HG03097 (cell line): ENCODE data around the gene TMEM115.

Source experiments
- ATAC-seq: cut with Tn5 transposase; IDR thresholded peaks from one replicate; pipeline ENCODE4 v1.9.1; 2021; ENCODE audit not compliant: unreplicated experiment, low FRiP score

The TMEM115 gene

DNA sequence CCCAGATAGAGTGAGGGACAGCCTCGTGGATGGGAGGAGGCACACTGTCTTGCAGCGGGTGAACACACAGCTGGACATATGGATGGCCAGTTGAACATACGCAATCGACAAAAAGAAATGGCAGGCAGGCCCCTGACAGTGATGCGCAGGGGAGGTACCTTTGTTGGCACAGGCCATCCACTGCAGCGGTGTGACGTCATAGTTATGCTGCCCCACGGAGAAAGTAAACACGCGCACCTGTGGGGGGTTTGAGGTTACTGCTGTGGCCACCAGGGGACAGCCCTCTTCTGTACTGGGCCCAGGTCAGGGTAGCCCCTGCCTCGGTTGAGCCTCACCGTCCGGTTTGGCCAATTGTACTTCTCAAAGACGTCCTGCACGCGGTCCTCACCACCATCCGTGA lies 19.4 kb upstream of the TMEM115 start:
- ATAC-seq: no peak

DNA sequence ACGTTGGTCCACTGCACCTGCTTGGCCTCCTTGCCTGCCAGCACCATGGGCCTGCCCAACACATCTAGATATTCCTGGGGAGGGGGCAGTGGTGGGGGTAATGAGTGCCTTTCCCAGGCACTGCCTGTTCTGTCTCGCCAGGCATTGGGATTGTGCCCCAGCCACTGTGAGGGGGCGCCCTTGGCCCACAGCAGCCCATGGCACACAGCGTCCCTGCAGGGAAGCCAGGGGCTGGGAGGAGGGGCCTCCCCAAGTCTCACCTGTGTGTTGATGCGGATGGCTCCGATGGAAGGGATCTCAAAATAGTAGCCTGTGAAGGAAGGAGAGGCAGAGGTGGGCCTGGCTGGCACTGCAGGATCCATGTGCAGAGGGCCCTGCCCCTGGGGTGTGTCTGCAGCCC lies 18.7 kb upstream of the TMEM115 start:
- no peak for ATAC-seq

DNA sequence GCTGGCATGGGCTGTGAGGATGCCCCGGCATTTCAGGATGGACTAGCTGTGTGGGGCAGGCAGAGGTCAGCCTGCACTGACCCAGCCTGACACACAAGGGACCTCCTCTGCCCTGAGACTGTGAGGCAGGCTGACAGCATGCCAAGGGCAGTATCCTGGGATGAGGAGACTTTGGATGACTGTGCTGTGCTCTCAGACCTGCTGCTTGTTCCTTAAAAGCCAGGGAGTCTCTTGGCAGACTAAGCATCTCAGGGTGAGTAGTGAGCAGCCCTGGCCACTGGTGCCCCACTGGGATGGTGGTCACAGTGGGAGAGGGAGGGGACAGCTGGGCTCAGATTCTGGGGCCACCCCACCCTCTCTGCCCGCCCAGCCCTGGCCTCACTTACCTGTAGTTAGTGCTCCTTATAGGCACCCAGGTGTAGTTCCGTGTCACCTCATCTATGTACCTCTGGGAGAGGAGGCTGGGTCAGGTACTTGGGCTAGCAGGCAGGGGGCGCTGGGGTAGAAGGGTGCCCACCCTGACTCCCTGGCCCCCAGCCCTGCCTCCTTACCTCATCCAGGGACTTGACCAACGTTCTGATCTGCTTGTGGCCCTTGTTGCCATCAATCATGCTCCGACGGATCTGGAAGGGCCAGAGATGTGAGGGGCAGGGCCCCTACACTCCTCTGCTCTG lies 16.1 kb upstream of the TMEM115 start:
- ATAC-seq: no peak

DNA sequence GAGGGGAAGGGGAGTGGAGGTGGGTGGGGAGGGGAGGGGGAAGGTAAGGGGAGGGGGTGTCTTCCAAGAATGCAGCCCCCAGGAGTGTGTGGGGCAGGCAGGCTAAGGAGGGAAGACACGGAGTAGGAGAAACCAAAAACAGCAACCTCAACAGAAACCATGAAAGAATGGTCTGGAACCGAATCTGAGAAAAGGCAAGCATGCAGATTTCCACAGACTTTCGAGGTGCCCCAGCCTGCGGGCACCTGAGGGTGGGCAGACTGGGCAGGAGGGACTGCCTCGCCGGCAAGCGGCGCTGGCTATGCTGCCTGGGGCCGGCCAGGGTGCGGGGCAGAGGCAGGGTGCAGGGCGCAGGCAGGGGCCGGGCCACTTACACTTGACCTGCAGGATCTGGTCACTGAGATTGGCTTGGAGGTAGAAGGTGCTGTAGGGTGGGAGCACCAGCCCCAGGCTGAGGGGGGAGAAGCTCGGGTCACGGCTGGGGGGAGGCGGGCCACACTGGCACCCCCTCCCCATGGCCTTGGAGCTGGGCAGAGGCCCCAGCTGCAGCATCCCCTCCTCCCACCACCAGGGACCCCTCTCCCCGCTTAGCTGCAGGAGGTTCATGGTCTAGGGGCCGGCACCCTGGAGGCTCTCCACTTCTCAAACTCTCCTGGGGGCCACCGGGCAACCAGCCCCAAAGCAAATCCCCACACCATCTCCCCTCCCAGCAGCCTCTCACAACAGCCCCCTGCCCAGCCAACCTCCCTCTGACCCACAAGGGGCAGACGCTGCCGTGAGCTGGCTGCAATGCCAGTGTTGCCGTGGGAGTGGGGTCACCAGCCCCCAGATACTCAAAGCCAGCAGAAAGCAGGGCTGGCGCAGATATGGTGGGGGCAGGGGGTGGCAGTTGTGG lies 15.3 kb upstream of the TMEM115 start:
- ATAC-seq: no peak

DNA sequence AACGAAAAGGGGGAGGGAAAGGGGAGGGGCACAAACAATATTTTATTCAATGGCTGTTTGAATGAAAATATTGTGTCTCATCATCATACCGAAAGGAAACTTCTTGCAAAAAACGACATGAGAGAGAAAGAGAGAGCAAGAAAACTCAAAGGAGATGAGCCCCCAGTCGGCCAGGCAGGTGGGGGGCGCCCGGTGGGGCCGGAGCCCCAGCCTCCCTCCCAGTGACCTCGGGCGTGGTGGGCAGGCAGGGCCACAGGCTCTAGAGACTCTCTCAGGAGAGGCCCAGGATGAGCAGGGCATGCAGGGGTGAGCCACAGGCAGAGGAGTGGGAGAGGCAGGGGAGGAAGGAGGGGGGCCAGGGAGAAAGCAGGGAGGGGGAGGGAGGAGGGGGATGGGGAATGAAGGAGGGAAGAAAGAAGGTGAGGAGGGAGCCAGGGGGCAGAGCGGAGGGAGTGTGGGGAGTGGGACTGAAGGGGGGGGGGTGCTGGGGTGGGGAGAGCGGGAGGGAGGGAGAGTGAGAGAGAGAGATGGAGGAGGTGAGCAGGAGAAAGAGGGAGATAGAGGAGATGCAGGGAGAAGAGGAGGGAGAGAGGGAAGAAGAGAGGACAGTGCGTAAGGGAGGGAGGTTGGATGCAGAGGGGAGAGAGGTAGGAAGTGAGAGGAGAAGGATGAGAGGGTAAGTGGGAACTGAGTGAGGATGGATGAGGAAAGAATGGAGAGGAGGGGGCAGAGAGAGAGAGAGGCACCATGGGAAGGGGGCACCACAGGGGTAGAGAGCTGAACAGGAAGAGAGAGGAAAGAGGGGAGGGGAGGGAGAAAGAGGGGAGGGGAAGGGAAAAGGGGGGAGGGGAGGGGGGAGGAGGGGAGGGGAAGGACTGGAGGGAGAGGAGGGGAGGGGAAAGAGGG lies 14.1 kb upstream of the TMEM115 start:
- no peak for ATAC-seq

DNA sequence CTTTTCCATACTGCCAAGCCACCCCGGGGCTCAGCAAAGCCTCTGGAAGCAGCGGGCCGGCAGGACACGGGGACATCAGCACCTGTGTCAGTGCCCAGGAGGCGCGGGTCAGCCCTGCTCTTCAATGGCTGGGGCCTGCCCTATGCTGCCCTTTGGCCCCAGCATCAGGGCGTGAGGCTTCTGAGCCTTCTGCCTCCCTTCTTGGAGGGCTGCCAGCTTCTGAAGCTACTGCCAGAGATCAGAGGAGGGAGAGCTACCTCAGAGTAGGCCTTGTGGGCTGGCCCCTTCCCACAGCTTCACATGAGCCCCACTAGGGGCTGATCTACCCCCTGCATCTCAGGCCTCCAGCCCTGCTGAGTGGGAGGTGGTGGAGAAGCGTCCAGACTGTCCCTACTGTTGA lies 13.0 kb upstream of the TMEM115 start:
- no peak for ATAC-seq

DNA sequence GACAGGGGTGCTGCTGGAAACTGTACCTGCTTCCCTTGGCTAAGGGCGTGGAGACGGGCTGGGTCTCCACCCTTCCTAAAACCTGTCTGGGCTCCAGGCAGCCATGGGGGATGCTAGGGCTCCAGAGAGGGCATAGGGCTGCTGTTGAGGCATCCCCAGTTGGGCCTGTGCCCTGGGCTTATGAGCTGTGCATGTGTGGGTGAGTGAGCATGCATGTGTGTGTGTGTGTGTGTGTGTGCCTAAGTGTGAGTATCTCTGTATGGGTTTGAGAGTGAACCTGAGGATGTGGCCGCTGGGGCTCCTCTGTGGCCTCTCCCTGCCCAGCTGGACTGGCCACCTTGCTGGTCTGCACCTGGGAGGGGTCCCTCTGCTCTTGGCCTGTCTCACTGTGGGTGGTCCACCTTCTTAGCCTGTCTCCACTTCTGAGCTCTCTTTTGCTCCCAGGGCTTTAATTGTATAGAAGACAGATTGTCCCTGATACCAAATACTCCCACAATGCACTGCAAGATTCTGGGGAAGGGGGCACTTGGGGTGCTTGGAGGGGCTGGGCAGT lies 11.9 kb upstream of the TMEM115 start:
- no peak for ATAC-seq

DNA sequence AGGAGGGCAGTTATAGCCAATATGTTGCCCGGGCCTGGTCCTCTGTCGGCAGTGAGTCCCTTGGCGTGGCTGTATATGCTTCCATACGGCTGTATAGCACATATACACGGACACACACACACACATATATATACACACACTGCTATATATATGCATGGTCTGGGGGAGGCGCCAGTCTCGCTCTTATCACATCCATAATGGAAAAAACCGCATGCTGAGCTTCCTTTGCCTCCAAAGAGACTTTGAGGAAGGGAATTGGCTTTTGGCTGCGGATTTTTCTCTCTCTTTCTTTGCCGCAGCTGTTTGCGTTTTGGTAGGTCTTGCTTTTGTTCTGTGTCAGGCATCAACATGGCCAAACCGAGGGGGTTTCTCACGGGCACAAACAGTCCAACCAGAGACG lies 11.3 kb upstream of the TMEM115 start:
- ATAC-seq: no peak

DNA sequence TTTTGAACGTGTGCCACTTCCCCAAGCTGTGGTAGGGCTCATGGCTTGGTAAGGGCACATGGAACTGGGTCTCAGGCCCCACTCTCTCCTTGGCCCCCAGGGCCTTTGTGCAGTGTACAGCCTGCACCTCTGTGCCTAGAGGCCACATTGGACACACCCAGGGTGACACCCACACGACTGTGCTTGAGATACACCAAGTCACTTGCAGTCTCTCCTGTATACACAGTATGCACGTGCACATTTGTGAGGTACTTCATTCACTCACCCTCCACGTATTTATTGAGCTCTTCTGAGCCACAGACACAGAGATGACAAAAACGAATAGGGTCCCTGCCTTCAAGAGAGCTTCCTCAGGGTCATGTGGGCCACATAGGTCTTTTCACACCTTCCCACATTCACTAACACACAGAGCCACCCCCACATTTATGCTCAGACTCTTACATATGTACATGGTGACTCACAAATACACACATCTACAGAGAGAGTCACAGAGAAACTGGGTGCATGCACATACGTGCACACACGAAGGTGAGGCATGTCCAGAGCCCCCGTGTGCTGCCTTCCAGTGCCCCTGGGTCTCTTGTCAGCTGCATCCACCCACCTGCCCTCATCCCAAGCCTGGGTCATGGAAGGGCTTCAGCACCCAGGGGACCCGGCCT lies 9.8 kb upstream of the TMEM115 start:
- no peak for ATAC-seq

DNA sequence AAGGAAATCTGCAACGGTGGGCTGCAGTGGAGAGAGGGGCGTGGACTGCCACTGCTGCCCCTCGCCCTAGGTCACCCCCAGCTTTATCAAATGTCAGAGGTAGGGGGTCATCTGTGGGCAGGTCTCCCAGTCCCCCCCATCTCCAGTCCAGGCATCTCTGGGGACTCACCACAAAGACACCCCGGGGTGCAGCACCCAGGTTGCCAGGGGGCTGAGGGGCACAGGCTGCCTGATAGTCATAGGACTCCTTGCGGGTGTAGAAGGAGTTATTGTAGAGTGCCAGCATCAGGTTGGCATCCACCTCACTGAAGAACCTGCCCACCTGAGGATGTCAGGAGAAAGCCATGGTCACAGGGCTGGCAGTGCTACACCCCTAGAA lies 6.5 kb upstream of the TMEM115 start:
- ATAC-seq: no peak

DNA sequence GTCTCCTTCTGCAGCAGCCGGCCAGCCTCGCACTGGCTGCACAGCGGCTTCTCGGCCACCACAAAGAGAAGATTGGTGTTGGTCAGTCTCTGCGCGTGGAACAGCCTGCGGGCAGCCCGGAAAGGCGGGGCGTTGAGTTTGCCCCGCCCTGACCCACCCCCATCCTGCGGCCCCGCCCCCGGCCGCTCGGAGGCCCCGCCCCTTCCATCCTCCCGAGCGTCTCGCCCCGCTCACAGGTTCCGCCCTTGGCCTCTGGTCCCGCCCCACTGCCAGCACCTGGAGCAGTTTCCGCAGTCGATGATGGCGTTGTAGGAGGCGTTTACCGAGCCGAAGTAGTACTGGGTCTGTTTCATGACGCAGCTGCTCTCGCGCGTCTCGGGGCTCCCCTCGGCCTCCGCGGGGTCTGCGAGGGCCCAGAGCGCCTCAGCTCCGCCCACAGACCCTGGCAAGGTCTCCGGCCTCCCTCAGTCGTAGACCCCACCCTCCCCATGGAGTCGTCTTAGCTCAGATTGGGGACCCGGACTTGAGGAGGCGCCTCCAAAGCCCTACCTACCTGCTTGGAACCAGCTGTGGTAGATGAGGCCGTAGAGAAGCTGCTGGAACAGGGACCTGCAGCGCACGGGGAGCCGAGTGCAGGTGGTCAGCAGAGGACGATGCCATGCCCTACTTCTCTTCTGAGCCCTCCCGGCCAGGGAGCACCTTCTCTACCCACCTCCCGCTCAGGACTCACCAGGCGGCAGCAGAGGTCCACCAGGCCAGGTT lies 5.9 kb upstream of the TMEM115 start:
- peak; percentile 72 for ATAC-seq

DNA sequence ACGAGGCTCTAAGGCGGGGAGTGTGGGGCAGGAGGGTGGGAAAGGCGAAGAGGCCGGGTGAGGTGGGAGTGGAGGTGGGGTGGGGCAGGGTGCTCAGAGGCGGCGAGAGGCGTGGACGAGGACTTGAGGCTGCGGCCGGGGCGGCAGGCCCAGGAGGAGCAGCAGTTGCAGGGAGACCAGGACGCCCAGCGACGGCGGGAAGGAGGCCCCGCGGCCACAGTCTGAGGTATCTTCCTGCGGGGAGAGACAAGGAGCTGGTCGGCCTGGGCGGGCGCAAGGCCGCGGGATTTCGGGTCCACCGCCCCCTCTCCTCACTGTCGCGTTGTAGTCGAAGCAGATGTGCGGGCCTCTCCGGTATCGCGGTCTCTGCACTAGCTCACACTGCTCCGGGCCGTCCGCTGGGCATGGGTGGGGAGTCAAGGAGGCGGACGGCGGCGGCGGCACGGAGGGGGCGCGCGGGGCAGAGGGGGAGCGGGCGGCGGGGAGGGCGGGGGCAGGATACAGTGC lies 5.3 kb upstream of the TMEM115 start:
- no peak for ATAC-seq

DNA sequence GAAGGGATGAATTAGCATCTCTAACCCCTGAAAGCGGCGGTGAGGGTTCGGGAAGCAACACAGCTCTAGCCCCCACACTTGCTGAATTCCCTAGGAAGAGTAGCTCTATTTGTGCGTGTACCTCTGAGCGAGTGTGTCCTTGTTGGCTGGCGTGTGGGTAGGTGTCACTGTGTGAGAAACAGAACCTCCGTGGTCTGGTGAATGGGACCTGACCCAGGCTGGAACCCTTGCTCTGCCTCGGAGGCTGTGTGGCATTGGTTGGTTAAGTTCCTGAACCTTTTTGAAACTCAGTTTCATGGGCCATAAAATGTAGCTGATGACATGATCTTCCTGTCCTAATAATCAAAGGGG lies 414 bp upstream of the TMEM115 start:
- ATAC-seq: no peak

DNA sequence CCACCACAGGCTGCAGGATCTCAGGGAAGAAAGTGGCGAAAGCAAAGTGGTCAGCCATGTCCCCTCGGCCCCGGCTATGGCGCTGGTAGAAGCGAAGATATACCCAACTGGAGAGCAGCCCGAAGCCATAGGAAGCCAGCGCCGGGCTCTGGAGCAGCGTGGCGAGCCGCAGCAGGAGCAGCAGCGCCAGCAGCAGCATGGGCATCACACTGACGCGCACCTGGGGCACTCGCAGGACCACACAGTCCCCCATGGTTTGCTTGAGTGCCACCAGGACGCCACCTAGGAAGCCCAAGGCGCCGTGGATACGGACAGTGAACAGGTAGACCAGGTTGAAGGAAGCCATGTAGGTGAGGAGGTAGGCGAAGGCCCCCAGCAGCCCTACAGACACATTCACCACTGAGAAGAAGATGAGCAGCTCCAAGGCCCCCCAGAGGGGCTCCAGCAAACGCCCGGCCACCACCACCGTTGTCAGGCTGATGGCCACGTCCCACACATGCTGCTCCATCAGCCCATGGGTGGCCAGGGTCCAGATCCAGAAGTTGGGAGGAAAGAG lies 888 bp downstream of the TMEM115 start:
- ATAC-seq: no peak

DNA sequence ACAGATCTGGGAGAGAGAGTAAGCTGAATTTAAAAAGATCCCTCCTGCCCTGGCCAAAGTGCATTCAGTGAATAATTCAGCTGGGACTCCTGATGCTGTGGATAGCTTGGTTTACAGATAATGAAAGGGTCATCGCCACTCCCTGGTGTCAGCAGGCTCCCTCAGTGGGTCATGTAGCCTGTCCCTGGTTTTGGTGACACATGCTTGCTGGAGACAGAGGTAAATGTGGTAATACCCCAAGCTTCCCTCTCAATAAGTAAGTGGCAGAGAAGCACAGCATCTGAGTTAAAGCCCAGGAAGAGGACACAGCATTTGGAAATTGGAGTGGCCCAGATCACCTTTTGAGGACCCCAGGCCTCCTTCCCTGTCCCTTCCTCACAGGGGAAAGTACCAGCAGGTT lies 1.8 kb downstream of the TMEM115 start:
- ATAC-seq: no peak

DNA sequence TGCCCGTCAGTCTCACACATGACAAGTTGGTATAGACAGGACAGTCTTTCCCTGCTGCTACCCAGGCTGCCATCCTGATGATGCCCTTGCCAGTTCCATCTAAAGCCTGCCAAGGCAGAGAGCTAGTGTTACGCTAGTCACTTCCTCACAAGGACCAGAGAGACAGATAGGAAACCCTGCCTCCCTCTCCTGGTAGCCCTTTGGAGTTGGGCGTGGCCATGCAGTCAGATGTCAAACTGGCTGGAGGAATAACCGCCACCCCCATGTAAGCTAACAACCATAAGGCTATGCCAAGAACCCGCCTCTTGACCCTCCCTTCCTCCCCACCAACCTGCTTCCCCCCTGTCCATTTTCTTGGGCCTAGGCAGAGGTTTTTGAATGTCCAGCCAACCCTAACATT lies 2.8 kb downstream of the TMEM115 start:
- no peak for ATAC-seq

DNA sequence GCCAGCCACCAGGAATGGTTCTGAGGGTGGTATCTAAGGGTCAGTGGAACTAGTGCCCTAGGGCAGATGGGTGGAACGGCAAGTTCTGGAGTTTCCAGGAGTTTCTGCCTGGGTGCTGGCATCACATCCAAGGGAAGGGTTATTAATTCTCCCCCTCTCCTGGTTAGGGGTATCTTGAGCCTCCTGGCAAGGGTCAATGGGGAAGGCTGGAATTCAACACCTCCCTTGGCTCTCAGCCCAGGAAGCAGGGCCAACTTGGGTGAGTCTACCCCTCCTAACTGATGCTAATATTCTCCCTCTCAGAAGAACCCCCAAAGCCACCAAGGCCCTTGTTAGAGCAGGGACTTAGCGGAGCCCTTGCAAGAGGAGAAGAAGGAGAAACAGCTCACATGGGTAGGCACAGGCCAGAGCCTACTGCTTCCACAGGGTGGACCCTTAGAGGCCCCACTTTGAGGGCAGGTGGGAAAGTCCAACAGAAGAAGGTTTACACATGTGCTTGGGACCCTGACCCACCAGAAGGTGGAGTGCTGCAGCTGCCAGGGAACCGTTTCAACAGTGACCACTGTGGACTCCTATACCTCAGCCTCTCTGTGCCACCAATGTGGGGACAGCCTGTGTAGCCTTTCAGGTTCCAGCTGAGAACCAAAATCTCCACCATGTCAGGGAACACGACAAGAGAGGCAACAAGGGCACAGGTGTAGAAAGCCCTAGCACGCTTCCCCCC lies 3.3 kb downstream of the TMEM115 start:
- no peak for ATAC-seq

DNA sequence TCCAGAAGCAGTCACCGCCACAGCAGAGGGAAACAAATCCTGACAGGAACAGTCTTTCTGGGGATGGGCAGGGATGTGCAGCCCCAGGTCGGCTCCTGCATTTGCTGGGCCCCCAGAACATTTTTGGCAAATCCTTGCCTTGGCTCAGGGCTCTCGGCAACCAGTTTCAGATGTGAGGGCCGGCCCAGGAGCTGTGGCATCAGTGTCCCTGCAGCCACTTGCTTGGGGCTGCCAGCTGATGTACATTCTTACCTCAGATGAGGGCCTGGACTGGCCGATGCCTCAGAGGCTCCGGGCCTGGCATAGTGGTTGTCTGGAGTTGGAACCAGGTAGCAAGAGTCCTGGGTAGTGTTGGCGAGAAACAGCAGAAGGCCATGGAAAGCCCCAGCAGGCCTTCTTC lies 4.5 kb downstream of the TMEM115 start:
- ATAC-seq: no peak
